ENCODE measurements around the gene ZPBP. TPM values are rescaled to one million over a fixed set of nuclear protein-coding genes. Genes with fewer than 3 reads are reported as not detected.

ZPBP gene, protein sequence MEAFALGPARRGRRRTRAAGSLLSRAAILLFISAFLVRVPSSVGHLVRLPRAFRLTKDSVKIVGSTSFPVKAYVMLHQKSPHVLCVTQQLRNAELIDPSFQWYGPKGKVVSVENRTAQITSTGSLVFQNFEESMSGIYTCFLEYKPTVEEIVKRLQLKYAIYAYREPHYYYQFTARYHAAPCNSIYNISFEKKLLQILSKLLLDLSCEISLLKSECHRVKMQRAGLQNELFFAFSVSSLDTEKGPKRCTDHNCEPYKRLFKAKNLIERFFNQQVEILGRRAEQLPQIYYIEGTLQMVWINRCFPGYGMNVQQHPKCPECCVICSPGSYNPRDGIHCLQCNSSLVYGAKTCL
- total RNA-seq = not detected in 2 replicates

GRCh38 chr7:50092579-50093491, at the start of gene ZPBP:
ZPBP (minus strand) TSS chr7:50093246; CDS start chr7:50093194, 52 bp downstream.

Other genes starting within 250 kb of the ZPBP start
- not detected in 2 replicates for gene IKZF1, start 211.5 kb upstream of the ZPBP start, total RNA-seq